ENCODE data around the gene KIAA0930. TPM values are rescaled to one million over a fixed set of nuclear protein-coding genes. Genes with fewer than 3 reads are reported as not detected.

The KIAA0930 gene
- total RNA-seq, 4 donors from 2014 or later: 18.0 to 51.2 (median 25.1) TPM

DNA sequence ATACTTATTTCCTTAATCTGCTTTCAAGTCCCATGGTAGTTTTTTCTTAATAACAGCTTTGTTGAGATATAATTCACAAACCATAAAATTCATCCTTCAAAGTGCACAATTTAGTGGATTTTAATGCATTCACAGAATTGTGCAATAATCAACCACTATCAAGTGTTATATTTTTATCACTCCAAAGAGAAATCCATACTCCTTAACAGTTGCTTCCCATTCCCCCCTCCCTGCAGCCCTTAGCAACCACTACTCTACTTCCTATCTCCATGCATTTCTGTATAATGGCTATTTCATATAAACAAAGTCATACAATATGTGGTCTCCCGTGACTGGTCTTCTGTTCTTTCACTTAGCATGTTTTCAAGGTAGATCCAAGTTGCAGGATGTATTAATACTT, 95.8 kb downstream of the KIAA0930 start:
- Histone ChIP-seq H3K27ac (no peak overlapping the region), H3K36me3 (no peaks in the 10 kb centered on the region), H3K4me3 (no peak overlapping the region), H3K4me1 (peaks cover 0 to under 1% (median 0%) of the 10 kb centered on the region in 4 donors), H3K27me3 (no peaks in the 10 kb centered on the region), H3K9me3 (no peaks in the 10 kb centered on the region)
- TF ChIP-seq POLR2A (IDR thresholded peaks at IDR 0.05): no peak
- no peak for TF ChIP-seq POLR2AphosphoS5 (IDR thresholded peaks at IDR 0.05)
- TF ChIP-seq, protein P1, sequence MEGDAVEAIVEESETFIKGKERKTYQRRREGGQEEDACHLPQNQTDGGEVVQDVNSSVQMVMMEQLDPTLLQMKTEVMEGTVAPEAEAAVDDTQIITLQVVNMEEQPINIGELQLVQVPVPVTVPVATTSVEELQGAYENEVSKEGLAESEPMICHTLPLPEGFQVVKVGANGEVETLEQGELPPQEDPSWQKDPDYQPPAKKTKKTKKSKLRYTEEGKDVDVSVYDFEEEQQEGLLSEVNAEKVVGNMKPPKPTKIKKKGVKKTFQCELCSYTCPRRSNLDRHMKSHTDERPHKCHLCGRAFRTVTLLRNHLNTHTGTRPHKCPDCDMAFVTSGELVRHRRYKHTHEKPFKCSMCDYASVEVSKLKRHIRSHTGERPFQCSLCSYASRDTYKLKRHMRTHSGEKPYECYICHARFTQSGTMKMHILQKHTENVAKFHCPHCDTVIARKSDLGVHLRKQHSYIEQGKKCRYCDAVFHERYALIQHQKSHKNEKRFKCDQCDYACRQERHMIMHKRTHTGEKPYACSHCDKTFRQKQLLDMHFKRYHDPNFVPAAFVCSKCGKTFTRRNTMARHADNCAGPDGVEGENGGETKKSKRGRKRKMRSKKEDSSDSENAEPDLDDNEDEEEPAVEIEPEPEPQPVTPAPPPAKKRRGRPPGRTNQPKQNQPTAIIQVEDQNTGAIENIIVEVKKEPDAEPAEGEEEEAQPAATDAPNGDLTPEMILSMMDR (IDR thresholded peaks at IDR 0.05): no peak
- no peak for TF ChIP-seq EP300 (IDR thresholded peaks at IDR 0.05; ENCODE audit: low read depth)
- intact Hi-C loops (cut with DNase I; ENCODE audit: low total_unique reads): no loop called here
- in situ Hi-C loops (cut with MboI; ENCODE audit: low pct_ligation_motif_present in 1 of 4, low pct_unique_long_range_greater_than_20kb in 1 of 4, low sequenced_read_pairs in 3 of 4): no loop called here
- DNase-seq: no peak
- WGBS, 2 donors (ENCODE audit: low coverage in 1 of 2): 58 to 67% methylated on average over 1 of the region's 1 CpG

DNA sequence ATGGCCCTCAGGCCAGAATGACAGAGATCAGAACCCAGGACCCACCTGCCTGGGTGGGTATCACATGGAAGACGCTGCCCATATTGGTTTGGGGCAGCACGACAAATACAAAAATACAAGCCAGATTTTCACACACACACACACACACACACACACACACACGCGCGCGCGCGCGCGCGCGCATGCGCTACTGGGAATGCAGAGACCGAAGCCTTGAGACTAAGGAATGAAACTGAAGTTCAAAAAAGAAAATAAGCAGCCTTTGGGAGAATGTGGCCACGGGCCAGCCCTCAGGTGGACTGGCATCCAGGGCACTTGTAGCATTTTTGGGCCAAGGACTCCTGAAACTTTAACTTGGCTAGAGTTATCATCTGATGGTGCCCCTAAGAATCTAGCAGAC, 98.3 kb downstream of the KIAA0930 start:
- in situ Hi-C loops (cut with MboI; ENCODE audit: low pct_ligation_motif_present in 1 of 4, low pct_unique_long_range_greater_than_20kb in 1 of 4, low sequenced_read_pairs in 3 of 4) (no loop called here), intact Hi-C loops (cut with DNase I; ENCODE audit: low total_unique reads) (no loop called here)
- TF ChIP-seq, protein P1 (IDR thresholded peaks at IDR 0.05): no peak
- TF ChIP-seq POLR2AphosphoS5 (IDR thresholded peaks at IDR 0.05): no peak
- no peak for TF ChIP-seq EP300 (IDR thresholded peaks at IDR 0.05; ENCODE audit: low read depth)
- no peak for TF ChIP-seq POLR2A (IDR thresholded peaks at IDR 0.05)
- Histone ChIP-seq H3K9me3 (no peaks in the 10 kb centered on the region), H3K36me3 (no peaks in the 10 kb centered on the region), H3K27me3 (no peaks in the 10 kb centered on the region), H3K27ac (no peak overlapping the region), H3K4me3 (no peak overlapping the region), H3K4me1 (no peaks in the 10 kb centered on the region)
- WGBS, 2 donors (ENCODE audit: low coverage in 1 of 2): 84 to 90% methylated on average over 10 to 15 of the region's 15 CpGs
- no peak for DNase-seq

Small RNA genes lying within 50 kb of the gene (small RNA-seq; reads per million reads assigned to genes)
- 0.24 to 1.8 (median 0.35) reads per million in 4 donors for gene MIR1249

Other genes with a start within 250 kb of the KIAA0930 start
- gene PHF21B, start 230.9 kb downstream of the KIAA0930 start, total RNA-seq: not detected
- gene NUP50, start 77.0 kb downstream of the KIAA0930 start, total RNA-seq: 100 to 1,000 TPM in 1 of 4 donors, 10 to 100 TPM in 3; 47.0 to 152 (median 73.5) TPM
- under 1 TPM in 1 of 4 donors, not detected in 3; 0.79 TPM for gene UPK3A, start 44.1 kb upstream of the KIAA0930 start, total RNA-seq
- gene FAM118A, start 69.0 kb upstream of the KIAA0930 start, total RNA-seq: 100 to 1,000 TPM in 2 of 4 donors, 10 to 100 TPM in 2; 46.0 to 424 (median 210) TPM
- gene SMC1B, start 172.7 kb upstream of the KIAA0930 start, total RNA-seq: not detected
- not detected for gene RIBC2, start 172.8 kb upstream of the KIAA0930 start, total RNA-seq